ENCODE data around the gene KRT13.

- no peak for TF ChIP-seq CTCF (IDR thresholded peaks at IDR 0.05; ENCODE audit: low read length)
- no peak for TF ChIP-seq EZH2 (IDR thresholded peaks at IDR 0.05; ENCODE audit: borderline replicate concordance, low read length)
These were observed 30.5 kb downstream of the KRT13 start for GRCh38 chr17:41474863-41475262.

Measured in OCI-LY1 (cell line).